Nephron (organoid): ENCODE data around the gene DCAF12.
"Not testable (repeated sequence)": the region's sequence is repeated elsewhere in the genome, so short reads cannot be mapped to it uniquely, and the experiment has no call there.

Source experiments
- H3K27ac Mint-ChIP-seq, 3 experiments: 2 replicates each; pipeline ENCODE4 v1.8.0; 2020; ENCODE audit warnings: mixed read lengths in 3 of 3, mild to moderate bottlenecking in 2 of 3, moderate library complexity in 1 of 3
- H3K27me3 Mint-ChIP-seq: 2 replicates; pipeline ENCODE4 v1.8.0; 2021; ENCODE audit warnings: low read depth, mild to moderate bottlenecking, moderate library complexity, mixed read lengths
- H3K36me3 Mint-ChIP-seq: 2 replicates; pipeline ENCODE4 v1.8.0; 2020; ENCODE audit warnings: low read depth, mixed read lengths
- H3K4me1 Mint-ChIP-seq: 2 replicates; pipeline ENCODE4 v1.8.0; 2020; ENCODE audit warnings: mixed read lengths
- H3K4me3 Mint-ChIP-seq, 3 experiments: 2 replicates each; pipeline ENCODE4 v1.8.0; 2020; ENCODE audit warnings: mild to moderate bottlenecking in 3 of 3, mixed read lengths in 3 of 3, moderate library complexity in 2 of 3
- H3K9me3 Mint-ChIP-seq: 2 replicates; pipeline ENCODE4 v1.8.0; 2020; ENCODE audit warnings: mixed read lengths
- CTCF ChIP-seq, 3 experiments: fragments of 200-600 bp; sonication (generic); IDR thresholded peaks; one replicate each; pipeline ENCODE4 v1.5.0; 2021; ENCODE audit warnings: antibody characterized with exemption in 3 of 3; ENCODE audit not compliant: unreplicated experiment in 3 of 3

Gene DCAF12

GRCh38 chr9:34151398-34151797 lies 24.9 kb upstream of the DCAF12 start:
- no peak for TF ChIP-seq CTCF (IDR thresholded peaks at IDR 0.05; ENCODE audit: unreplicated experiment in 3 of 3)
- Mint-ChIP-seq H3K4me1 (no peaks in the 10 kb centered on the region), H3K4me3 (no peak overlapping the region), H3K27ac (no peak overlapping the region), H3K9me3 (no peaks in the 10 kb centered on the region), H3K27me3 (peaks cover 4% of the 10 kb centered on the region), H3K36me3 (no peaks in the 10 kb centered on the region)

GRCh38 chr9:34145165-34145564 lies 18.7 kb upstream of the DCAF12 start:
- no peak for TF ChIP-seq CTCF (IDR thresholded peaks at IDR 0.05; ENCODE audit: unreplicated experiment in 3 of 3)
- Mint-ChIP-seq H3K9me3 (no peaks in the 10 kb centered on the region), H3K36me3 (no peaks in the 10 kb centered on the region), H3K27ac (no peak overlapping the region), H3K27me3 (no peaks in the 10 kb centered on the region), H3K4me1 (no peaks in the 10 kb centered on the region), H3K4me3 (no peak overlapping the region)

GRCh38 chr9:34143116-34143515 lies 16.6 kb upstream of the DCAF12 start:
- H3K27ac Mint-ChIP-seq: no peak overlapping the region
- no peaks in the 10 kb centered on the region for H3K4me1 Mint-ChIP-seq
- no peak overlapping the region for H3K4me3 Mint-ChIP-seq
- peaks cover 3% of the 10 kb centered on the region for H3K9me3 Mint-ChIP-seq
- no peak for TF ChIP-seq CTCF (IDR thresholded peaks at IDR 0.05; ENCODE audit: unreplicated experiment in 3 of 3)
- no peaks in the 10 kb centered on the region for H3K27me3 Mint-ChIP-seq
- no peaks in the 10 kb centered on the region for H3K36me3 Mint-ChIP-seq

- no peak for TF ChIP-seq CTCF (IDR thresholded peaks at IDR 0.05; ENCODE audit: unreplicated experiment in 3 of 3)
- Mint-ChIP-seq H3K27me3 (no peaks in the 10 kb centered on the region), H3K4me3 (no peak overlapping the region), H3K9me3 (peaks cover 3% of the 10 kb centered on the region), H3K36me3 (no peaks in the 10 kb centered on the region), H3K27ac (no peak overlapping the region), H3K4me1 (no peaks in the 10 kb centered on the region)
Measured at GRCh38 chr9:34140853-34141252, 14.4 kb upstream of the DCAF12 start.

DNA sequence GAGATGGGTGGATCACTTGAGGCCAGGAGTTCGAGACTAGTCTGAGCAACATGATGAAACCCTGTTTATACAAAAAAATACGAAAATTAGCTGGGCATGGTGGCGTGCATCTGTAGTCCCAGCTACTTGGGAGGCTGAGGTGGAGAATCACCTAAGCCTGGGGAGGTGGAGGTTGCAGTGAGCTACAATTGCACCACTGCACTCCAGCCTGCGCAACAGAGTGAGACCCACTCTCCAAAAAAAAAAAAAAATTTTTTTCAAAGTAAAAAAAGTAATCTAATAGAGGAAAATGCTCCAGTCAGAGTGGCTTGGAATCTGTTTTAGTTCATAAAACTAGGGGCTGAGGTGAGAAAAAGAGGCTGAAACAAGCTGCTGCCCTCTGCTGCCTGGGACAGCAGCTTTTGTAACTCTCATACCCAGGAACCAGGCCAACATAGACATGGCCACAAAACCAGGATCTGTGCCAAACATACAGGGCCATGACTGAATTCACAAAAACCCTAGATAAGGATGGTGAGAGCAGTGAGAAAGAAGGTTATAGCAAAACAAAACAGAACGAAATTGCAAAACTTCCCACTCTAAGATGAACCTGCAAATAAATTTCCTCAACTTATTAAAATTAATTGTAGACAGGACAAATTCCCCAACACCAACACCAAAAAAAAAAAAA lies 13.1 kb upstream of the DCAF12 start:
- TF ChIP-seq CTCF (IDR thresholded peaks at IDR 0.05; ENCODE audit: unreplicated experiment in 3 of 3): no peak
- H3K27ac Mint-ChIP-seq: no peak overlapping the region
- no peaks in the 10 kb centered on the region for H3K27me3 Mint-ChIP-seq
- no peaks in the 10 kb centered on the region for H3K36me3 Mint-ChIP-seq
- peaks cover 3% of the 10 kb centered on the region for H3K9me3 Mint-ChIP-seq
- no peaks in the 10 kb centered on the region for H3K4me1 Mint-ChIP-seq
- no peak overlapping the region for H3K4me3 Mint-ChIP-seq

DNA sequence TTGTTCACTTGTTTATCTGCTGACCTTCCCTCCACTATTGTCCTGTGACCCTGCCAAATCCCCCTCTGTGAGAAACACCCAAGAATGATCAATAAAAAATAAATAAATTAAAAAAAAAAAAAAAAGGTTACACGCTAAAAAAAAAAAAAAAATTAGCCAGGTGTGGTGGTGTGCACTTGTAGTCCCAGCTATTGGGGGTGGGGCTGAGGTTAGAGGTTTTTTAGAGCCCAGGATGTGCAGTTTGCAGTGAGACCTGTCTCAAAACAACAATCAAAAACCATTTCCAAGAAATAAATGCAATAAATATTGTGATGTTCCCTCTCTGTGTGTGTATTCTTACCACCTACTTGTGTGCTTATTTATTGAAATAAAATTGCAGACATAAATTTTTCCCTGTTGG lies 12.1 kb upstream of the DCAF12 start:
- H3K36me3 Mint-ChIP-seq, H3K9me3 Mint-ChIP-seq, H3K27ac Mint-ChIP-seq, H3K4me3 Mint-ChIP-seq, H3K27me3 Mint-ChIP-seq, H3K4me1 Mint-ChIP-seq: not testable (repeated sequence)
